ENCODE measurements around the gene TFIP11.

TFIP11 gene

DNA sequence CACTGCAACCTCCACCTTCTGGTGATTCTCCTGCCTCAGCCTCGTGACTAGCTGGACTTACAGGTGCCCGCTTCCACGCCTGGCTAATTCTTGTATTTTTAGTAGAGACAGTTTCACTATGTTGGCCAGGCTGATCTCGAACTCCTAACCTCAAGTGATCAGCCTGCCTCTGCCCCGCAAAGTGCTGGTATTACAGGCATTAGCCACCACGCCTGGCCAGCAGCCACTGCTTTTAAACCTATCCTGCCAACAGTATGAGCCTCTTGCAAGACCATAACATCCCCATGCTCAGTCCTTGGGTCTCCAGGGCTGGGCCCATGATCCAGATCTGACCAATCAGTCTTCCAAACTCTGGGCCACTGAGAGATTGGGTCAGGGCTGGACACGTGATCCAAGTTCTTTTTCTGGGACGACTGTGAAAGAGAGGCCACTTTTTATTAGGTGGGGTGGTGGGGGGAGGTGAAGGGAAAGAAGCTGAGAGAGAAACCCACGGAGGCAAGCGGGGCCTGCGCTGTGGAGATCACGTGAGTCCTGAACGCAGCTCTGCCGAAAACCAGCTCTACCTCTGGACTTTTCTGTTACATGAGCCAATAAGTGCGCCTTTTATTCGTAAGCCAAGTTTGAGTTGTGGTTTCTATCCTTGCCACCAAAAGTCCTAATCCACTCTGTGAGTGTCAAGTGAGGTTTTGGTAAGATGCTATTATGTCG lies 65.3 kb downstream of the TFIP11 start:
- no peak for FAIRE-seq

DNA sequence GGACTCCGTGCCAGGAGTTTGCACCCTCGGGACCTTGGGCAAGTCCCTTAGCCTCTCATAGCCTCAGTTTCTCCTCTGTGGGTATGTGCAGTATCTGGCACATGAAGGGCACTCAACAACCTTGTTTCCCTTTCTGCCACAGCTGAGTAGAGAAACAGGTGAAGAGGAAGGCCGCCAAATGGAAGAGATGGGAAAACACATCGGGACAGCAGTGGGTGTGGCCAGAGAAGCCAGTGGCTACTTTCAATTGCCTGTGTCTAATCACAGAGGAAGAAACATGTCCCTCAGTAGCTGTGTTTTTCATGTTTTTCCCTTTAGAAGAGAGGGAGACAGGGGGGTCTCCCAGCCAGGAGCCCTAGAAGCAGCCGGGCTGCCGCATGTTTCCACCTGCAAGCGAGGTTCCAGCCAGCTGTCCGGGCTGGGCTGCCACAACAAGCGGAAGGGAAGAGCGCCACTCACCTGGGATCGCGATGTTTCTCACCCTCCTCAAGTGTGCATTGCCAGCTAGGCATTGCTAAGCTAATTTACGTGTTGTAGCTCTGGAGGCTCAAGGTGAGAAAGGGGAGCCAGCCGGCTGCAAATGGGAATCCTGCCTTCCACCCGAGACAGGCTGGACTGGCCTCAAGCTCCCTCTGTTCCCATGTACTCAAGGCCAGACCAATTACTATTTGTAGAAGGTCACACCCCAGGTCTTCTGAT lies 66.5 kb downstream of the TFIP11 start:
- no peak for FAIRE-seq

DNA sequence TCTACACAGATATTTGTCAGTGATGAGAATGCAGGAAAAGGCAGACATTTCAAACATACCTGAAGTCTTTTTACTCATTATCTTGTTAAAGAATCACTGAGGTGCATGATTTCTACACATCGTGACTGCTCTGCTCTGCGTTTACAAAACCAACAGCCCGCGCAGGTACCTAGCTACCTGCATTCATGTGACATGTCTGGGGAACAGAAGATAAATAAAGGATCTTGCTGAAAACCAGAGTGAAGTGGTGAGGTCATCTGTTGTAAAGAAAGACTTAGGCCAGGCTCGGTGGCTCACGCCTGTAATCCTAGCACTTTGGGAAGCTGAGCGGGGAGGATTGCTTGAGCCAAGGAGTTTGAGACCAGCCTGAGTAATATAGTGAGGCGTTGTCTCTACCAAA lies 67.5 kb downstream of the TFIP11 start:
- no peak for FAIRE-seq

DNA sequence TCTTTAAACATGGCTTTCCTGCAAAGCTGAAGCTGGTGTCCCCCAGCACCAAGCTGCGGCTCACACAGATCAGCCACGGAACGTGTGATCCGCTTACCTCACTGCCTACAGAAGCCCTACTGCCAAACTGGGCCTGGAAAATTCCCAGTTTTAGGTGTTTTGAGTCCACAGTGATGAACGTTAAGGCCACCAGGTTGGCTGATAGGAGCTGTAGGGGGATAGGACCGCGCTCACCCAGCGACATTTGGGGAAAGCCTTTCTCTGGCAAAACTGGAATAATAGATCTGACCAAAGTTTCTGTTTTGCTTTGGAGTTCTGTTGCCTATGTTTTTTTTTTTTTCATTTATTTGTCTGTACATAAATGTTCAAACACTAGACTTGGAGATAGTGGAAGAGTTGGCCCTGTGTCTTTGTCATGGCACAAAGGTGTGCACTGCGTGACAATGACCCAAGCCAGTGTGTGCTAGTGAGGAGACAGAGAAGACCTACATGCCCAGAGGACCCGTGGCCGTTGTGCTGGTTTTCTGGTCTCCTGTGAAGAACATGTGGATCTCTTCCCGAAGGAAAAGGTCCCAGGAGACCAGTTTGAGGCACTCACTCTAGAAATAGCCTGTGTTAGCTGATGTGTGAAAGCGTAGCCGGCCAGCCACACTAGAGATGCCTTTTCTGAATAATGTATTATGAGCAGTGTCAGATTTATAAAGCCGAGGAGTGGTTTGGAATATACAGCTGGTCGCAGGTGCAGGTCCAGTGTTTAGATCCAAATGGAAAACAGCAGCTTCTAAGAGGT lies 68.2 kb downstream of the TFIP11 start:
- FAIRE-seq: no peak

DNA sequence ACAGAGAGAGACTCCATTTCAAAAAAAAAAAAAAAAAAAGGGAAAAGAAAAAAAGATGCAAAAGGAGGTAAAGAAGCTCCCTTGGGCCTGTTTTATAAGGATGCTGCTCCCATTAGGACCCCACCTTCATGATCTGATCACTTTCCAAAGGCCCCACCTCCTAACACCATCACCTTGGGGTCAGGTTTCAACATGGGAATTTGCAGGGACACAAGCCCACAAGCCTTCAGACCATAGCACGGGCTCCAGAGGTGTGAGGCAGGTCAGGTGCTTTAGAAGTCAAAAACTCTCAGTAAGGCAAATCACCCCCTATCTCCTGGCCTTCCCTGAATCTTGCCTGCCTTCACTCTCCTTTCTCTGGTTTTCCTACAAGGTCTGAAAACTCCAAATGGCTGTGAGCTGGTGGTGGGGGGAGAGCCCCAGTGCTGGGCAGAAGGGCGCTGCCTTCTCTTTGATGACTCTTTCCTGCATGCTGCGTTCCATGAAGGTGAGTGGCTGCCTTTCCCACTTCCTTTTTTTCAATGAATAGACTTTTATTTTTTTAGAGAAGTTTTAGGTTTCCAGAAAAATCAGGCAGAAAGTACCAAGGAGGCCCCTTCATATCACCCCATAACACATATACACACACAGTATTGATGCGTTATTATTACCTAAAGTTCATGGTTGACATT lies 70.1 kb downstream of the TFIP11 start:
- no peak for FAIRE-seq
